PC-3 (cell line): ENCODE data around the gene UCKL1.

Experiments used
- EZH2 ChIP-seq: fragments of 300-600 bp; sonication (generic); IDR thresholded peaks from one replicate; pipeline ENCODE4 v1.6.1; 2017; ENCODE audit warnings: antibody characterized with exemption, mild to moderate bottlenecking, low read length; ENCODE audit not compliant: unreplicated experiment
- EZH2phosphoT487 ChIP-seq: fragments of 300-600 bp; sonication (generic); IDR thresholded peaks from 2 replicates; pipeline ENCODE4 v1.6.1; 2018; ENCODE audit warnings: mild to moderate bottlenecking, antibody characterized with exemption, low read length, borderline replicate concordance
- TF ChIP-seq, protein P1 (sequence below): fragments of 300-600 bp; sonication (generic); conservative IDR thresholded peaks from 2 replicates; pipeline ENCODE4 v1.5.1; 2017; ENCODE audit warnings: antibody characterized with exemption, low read depth, mild to moderate bottlenecking, low read length

DNA sequence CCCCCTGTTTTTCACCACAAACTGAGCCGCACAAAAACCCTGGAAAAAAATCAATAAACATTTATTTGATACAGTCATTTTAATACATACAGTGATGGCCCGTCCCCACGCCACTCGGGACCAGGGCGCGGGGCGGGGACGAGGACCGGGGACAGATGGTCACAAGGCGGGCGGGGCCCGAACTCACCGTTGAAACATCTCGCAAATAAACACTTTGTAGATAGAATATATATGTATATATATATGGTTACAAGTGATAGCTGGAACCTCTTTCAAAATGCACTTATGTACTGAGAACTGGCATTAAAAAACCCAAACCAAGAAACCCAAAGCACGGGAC lies 418 bp upstream of the UCKL1 start:
- TF ChIP-seq EZH2phosphoT487 (no peak), EZH2 (no peak)
- TF ChIP-seq, protein P1, sequence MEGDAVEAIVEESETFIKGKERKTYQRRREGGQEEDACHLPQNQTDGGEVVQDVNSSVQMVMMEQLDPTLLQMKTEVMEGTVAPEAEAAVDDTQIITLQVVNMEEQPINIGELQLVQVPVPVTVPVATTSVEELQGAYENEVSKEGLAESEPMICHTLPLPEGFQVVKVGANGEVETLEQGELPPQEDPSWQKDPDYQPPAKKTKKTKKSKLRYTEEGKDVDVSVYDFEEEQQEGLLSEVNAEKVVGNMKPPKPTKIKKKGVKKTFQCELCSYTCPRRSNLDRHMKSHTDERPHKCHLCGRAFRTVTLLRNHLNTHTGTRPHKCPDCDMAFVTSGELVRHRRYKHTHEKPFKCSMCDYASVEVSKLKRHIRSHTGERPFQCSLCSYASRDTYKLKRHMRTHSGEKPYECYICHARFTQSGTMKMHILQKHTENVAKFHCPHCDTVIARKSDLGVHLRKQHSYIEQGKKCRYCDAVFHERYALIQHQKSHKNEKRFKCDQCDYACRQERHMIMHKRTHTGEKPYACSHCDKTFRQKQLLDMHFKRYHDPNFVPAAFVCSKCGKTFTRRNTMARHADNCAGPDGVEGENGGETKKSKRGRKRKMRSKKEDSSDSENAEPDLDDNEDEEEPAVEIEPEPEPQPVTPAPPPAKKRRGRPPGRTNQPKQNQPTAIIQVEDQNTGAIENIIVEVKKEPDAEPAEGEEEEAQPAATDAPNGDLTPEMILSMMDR = no peak
